IPS DF 6.9 (cell line): Measurements from ENCODE around the gene AQP1.

Source experiments
- DNase-seq: peaks from one replicate; pipeline ENCODE4 v3.0.0-alpha.2; 2013; ENCODE audit warnings: low read depth, low spot score
- H3K27ac ChIP-seq: one replicate; pipeline ENCODE4 v1.5.1; 2013; ENCODE audit warnings: low read length, control low read depth
- H3K27me3 ChIP-seq: 2 replicates; pipeline ENCODE4 v1.6.1; 2013; ENCODE audit warnings: mild to moderate bottlenecking, low read length; ENCODE audit not compliant: control insufficient read depth, insufficient read depth
- H3K36me3 ChIP-seq: 2 replicates; pipeline ENCODE4 v1.6.1; 2013; ENCODE audit warnings: low read length; ENCODE audit not compliant: control insufficient read depth, insufficient read depth
- H3K4me1 ChIP-seq: 2 replicates; pipeline ENCODE4 v1.6.1; 2013; ENCODE audit warnings: low read length; ENCODE audit not compliant: control insufficient read depth, insufficient read depth
- H3K4me3 ChIP-seq: 2 replicates; pipeline ENCODE4 v1.5.1; 2013; ENCODE audit warnings: mild to moderate bottlenecking, low read length
- H3K9me3 ChIP-seq: 2 replicates; pipeline ENCODE4 v1.6.1; 2013; ENCODE audit warnings: low read length, inconsistent platforms; ENCODE audit not compliant: control insufficient read depth, insufficient read depth
- whole genome bisulfite sequencing: extraction: QIAGEN DNeasy Blood & Tissue Kit; methylation state at CpG from one replicate; pipeline ENCODE4 v1.1.7; 2013; ENCODE audit warnings: mixed read lengths, missing lambda C conversion rate; ENCODE audit not compliant: insufficient read length, insufficient coverage; 5-methylcytosine and 5-hydroxymethylcytosine counted together

Gene AQP1

GRCh38 chr7:30905078-30906012 is 6.3 kb upstream of the AQP1 start:
- H3K4me3 ChIP-seq = no peak overlapping the region
- no peaks in the 10 kb centered on the region for H3K9me3 ChIP-seq
- no peak for DNase-seq
- no CpG with 5 or more reads among the region's 15 CpGs for WGBS
- H3K4me1 ChIP-seq = 0 out of 2 replicates have a peak, but pooled peaks cover 1% of the 10 kb centered on the region
- H3K36me3 ChIP-seq = no peaks in the 10 kb centered on the region
- no peaks in the 10 kb centered on the region for H3K27me3 ChIP-seq
- no peak overlapping the region for H3K27ac ChIP-seq

- WGBS = no CpG with 5 or more reads among the region's 7 CpGs
- Histone ChIP-seq H3K27me3 (no peaks in the 10 kb centered on the region), H3K4me3 (no peak overlapping the region), H3K9me3 (no peaks in the 10 kb centered on the region), H3K4me1 (0 out of 2 replicates have a peak, but pooled peaks cover 1% of the 10 kb centered on the region), H3K36me3 (no peaks in the 10 kb centered on the region), H3K27ac (no peak overlapping the region)
- DNase-seq = no peak
Measured at GRCh38 chr7:30906014-30906413, 5.6 kb upstream of the AQP1 start.

GRCh38 chr7:30906515-30907240 is 5.0 kb upstream of the AQP1 start:
- no peak for DNase-seq
- WGBS = no CpG with 5 or more reads among the region's 11 CpGs
- Histone ChIP-seq H3K9me3 (no peaks in the 10 kb centered on the region), H3K27ac (no peak overlapping the region), H3K4me3 (no peak overlapping the region), H3K27me3 (no peaks in the 10 kb centered on the region), H3K4me1 (0 out of 2 replicates have a peak, but pooled peaks cover 1% of the 10 kb centered on the region), H3K36me3 (no peaks in the 10 kb centered on the region)

GRCh38 chr7:30907527-30908267 is 4.0 kb upstream of the AQP1 start:
- no peaks in the 10 kb centered on the region for H3K36me3 ChIP-seq
- H3K27ac ChIP-seq = no peak overlapping the region
- H3K4me3 ChIP-seq = no peak overlapping the region
- no CpG with 5 or more reads among the region's 14 CpGs for WGBS
- H3K4me1 ChIP-seq = 0 out of 2 replicates have a peak, but pooled peaks cover 1% of the 10 kb centered on the region
- H3K27me3 ChIP-seq = no peaks in the 10 kb centered on the region
- no peak for DNase-seq
- H3K9me3 ChIP-seq = no peaks in the 10 kb centered on the region

GRCh38 chr7:30908681-30909080 is 3.0 kb upstream of the AQP1 start:
- no peak overlapping the region for H3K4me3 ChIP-seq
- DNase-seq = peak; percentile 33
- H3K27me3 ChIP-seq = no peaks in the 10 kb centered on the region
- H3K9me3 ChIP-seq = no peaks in the 10 kb centered on the region
- no CpG with 5 or more reads among the region's 10 CpGs for WGBS
- no peaks in the 10 kb centered on the region for H3K36me3 ChIP-seq
- 0 out of 2 replicates have a peak, but pooled peaks cover 1% of the 10 kb centered on the region for H3K4me1 ChIP-seq
- H3K27ac ChIP-seq = no peak overlapping the region

GRCh38 chr7:30909431-30909830 is 2.2 kb upstream of the AQP1 start:
- no peak overlapping the region for H3K4me3 ChIP-seq
- H3K27me3 ChIP-seq = no peaks in the 10 kb centered on the region
- no peaks in the 10 kb centered on the region for H3K9me3 ChIP-seq
- no peaks in the 10 kb centered on the region for H3K36me3 ChIP-seq
- no CpG with 5 or more reads among the region's 6 CpGs for WGBS
- no peak overlapping the region for H3K27ac ChIP-seq
- DNase-seq = no peak
- H3K4me1 ChIP-seq = peaks cover 1% of the 10 kb centered on the region; the same call in 1 of the 2 replicates

- H3K4me3 ChIP-seq = no peak overlapping the region
- H3K9me3 ChIP-seq = no peaks in the 10 kb centered on the region
- H3K4me1 ChIP-seq = peaks cover 1% of the 10 kb centered on the region; the same call in 1 of the 2 replicates
- H3K27ac ChIP-seq = no peak overlapping the region
- no CpG with 5 or more reads among the region's 11 CpGs for WGBS
- H3K27me3 ChIP-seq = no peaks in the 10 kb centered on the region
- no peak for DNase-seq
- no peaks in the 10 kb centered on the region for H3K36me3 ChIP-seq
Measured at GRCh38 chr7:30910411-30911073, 1.1 kb upstream of the AQP1 start.

GRCh38 chr7:30911133-30911532 is 520 bp upstream of the AQP1 start:
- Histone ChIP-seq H3K27me3 (no peaks in the 10 kb centered on the region), H3K4me3 (no peak overlapping the region), H3K36me3 (no peaks in the 10 kb centered on the region), H3K9me3 (no peaks in the 10 kb centered on the region), H3K4me1 (peaks cover 1% of the 10 kb centered on the region; the same call in 1 of the 2 replicates), H3K27ac (no peak overlapping the region)
- DNase-seq = no peak
- WGBS = no CpG with 5 or more reads among the region's 11 CpGs

- H3K4me3 ChIP-seq = no peak overlapping the region
- no peaks in the 10 kb centered on the region for H3K27me3 ChIP-seq
- H3K27ac ChIP-seq = no peak overlapping the region
- H3K4me1 ChIP-seq = peaks cover 1% of the 10 kb centered on the region; the same call in 1 of the 2 replicates
- no peak for DNase-seq
- no peaks in the 10 kb centered on the region for H3K9me3 ChIP-seq
- H3K36me3 ChIP-seq = no peaks in the 10 kb centered on the region
- WGBS = no CpG with 5 or more reads among the region's 26 CpGs
Measured at GRCh38 chr7:30912021-30912730, 523 bp downstream of the AQP1 start.
